Epithelial cell of proximal tubule (primary cell): ENCODE results near the gene LAMB4. TPM values are rescaled to one million over a fixed set of nuclear protein-coding genes. Genes with fewer than 3 reads are reported as not detected.

ENCODE experiments used
- DNase-seq: peaks from one replicate; pipeline ENCODE4 v3.0.0-alpha.2; 2011; ENCODE audit warnings: low read depth
- H3K4me3 ChIP-seq: 2 replicates; pipeline ENCODE4 v1.5.1; 2011; ENCODE audit warnings: low read depth, mild to moderate bottlenecking, low read length
- total RNA-seq: library from RNA; depleted of rRNA; stranded (reverse); fragments of >200 nt; gene quantifications from 2 replicates; pipeline ENCODE4 v1.2.3, GENCODE V29; 2015
- TF ChIP-seq, protein P1 (sequence below): conservative IDR thresholded peaks from 2 replicates; pipeline ENCODE4 v1.5.1; 2012; ENCODE audit warnings: low read depth, mild to moderate bottlenecking, low read length

LAMB4 gene
- total RNA-seq, 1 donor from 2014 or later: 0.46 TPM

DNA sequence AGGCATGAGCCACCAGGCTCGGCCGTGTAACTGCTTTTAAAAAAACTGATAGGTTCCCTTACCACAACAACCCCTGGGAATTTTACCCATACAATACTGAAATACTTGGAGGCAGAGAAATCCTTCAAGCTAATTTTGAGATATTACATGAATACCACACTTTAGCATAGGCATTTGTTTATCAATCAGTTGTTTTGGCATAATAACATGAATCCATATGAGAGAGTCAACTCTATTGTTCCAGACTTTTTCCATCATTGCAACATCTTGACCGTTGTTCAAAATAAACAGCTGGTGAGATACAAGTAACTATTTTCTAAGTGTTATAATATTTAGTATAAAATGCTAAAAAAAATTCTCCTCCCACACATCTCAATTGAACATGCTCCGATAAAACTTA, 36.8 kb downstream of the LAMB4 start:
- TF ChIP-seq, protein P1, sequence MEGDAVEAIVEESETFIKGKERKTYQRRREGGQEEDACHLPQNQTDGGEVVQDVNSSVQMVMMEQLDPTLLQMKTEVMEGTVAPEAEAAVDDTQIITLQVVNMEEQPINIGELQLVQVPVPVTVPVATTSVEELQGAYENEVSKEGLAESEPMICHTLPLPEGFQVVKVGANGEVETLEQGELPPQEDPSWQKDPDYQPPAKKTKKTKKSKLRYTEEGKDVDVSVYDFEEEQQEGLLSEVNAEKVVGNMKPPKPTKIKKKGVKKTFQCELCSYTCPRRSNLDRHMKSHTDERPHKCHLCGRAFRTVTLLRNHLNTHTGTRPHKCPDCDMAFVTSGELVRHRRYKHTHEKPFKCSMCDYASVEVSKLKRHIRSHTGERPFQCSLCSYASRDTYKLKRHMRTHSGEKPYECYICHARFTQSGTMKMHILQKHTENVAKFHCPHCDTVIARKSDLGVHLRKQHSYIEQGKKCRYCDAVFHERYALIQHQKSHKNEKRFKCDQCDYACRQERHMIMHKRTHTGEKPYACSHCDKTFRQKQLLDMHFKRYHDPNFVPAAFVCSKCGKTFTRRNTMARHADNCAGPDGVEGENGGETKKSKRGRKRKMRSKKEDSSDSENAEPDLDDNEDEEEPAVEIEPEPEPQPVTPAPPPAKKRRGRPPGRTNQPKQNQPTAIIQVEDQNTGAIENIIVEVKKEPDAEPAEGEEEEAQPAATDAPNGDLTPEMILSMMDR: no peak
- DNase-seq: no peak
- no peak overlapping the region for H3K4me3 ChIP-seq

DNA sequence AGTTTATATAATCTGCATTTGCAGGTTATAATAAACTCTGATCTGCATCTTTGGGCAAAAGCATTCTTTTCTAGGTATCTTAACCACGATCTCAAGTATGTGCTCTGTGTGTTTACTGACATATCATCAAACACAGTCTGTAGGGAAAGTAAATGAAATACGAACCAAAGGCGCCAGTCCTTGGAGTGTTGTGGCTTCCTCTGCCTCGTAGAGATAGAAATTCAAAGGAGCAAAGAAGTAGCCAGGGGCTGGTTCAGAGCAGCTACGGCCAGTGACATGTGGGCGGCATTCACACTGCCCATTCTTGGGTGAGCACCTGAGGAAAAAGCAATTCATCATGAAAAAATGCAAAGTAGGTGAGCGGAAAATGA, 38.7 kb downstream of the LAMB4 start:
- no peak overlapping the region for H3K4me3 ChIP-seq
- DNase-seq: no peak
- TF ChIP-seq, protein P1: no peak

GRCh38 chr7:108090791-108091460, 39.2 kb downstream of the LAMB4 start:
- no peak for DNase-seq
- TF ChIP-seq, protein P1: no peak
- H3K4me3 ChIP-seq: no peak overlapping the region

- TF ChIP-seq, protein P1: no peak
- DNase-seq: no peak
- no peak overlapping the region for H3K4me3 ChIP-seq
These were observed 40.8 kb downstream of the LAMB4 start for GRCh38 chr7:108089381-108089780.

DNA sequence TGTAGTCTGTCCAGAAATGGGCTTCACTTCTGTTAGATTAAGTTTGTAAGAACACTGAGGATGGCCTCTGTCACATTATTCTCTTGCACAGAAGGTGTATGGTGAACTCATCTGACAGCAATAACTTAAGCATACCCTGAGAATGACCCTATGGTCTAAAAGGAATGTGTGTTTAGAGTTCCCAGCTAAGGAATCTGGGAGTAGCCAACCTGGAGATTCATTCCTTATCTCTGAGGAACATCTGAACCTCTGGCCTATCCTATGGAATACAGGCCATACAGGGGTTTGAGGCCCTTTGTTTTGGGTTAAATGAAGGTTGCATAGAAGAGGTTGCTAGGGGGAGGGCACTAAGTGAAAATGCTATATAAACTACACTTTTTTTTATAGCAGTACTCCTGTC, 41.4 kb downstream of the LAMB4 start:
- H3K4me3 ChIP-seq: no peak overlapping the region
- TF ChIP-seq, protein P1: no peak
- DNase-seq: no peak

- TF ChIP-seq, protein P1: no peak
- no peak for DNase-seq
- no peak overlapping the region for H3K4me3 ChIP-seq
These were observed 42.4 kb downstream of the LAMB4 start for GRCh38 chr7:108087778-108088177.

DNA sequence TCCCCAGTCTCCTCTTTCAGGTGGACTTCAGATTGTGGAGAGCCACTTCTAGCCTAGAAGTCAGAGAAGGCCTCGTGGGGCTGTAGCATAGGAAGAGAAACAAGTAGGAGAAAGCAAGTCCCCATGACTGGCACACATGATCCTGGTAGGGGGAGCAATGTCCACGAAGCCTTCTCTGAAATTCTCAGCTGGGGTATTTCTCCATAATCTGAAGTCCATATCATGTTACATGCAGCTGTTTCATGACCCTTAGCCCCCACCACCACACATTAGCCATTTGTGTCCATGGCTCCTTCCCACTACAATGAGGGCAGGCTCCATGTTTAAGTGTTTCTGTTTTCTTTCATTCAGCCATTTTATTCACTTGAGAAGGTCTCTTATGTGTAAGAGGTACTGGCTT, 43.2 kb downstream of the LAMB4 start:
- TF ChIP-seq, protein P1: no peak
- no peak for DNase-seq
- H3K4me3 ChIP-seq: no peak overlapping the region
